CD4-positive, alpha-beta T cell treated with Interleukin-15 for 4 hours (primary cell): ENCODE results near the gene MUC5AC.
"Not testable (repeated sequence)": the region's sequence is repeated elsewhere in the genome, so short reads cannot be mapped to it uniquely, and the experiment has no call there.

Source experiments
- DNase-seq: peaks from one replicate; pipeline ENCODE4 v3.0.0-alpha.2; 2020; ENCODE audit warnings: low spot score

MUC5AC gene

DNA sequence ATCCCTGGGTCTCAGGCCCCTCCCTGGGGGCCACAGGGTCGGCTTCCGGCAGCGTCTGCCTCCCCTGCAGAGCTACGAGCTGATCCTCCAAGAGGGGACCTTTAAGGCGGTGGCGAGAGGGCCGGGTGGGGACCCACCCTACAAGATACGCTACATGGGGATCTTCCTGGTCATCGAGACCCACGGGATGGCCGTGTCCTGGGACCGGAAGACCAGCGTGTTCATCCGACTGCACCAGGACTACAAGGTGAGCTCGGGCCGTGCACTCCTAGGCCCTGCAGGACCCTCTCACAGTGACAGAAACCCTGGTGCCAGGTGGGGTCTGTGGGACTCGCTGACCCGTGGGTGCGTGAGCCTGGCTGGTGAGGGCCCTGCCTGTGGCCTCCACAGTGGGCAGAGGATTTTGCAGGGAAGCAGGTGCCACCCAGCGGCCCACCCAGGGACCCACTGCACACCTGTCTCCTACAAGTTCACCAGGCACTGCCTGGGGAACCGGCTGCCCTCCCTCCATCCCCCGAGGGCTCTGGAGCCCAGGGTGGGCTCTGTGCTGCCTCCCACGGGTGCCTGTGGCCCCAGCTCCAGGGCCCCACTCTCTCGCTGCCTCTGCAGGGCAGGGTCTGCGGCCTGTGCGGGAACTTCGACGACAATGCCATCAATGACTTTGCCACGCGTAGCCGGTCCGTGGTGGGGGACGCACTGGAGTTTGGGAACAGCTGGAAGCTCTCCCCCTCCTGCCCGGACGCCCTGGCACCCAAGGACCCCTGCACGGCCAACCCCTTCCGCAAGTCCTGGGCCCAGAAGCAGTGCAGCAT lies 78.8 kb downstream of the MUC5AC start:
- DNase-seq = no peak

- no peak for DNase-seq
Observed at GRCh38 chr11:1237128-1237580, 79.4 kb downstream of the MUC5AC start.

DNA sequence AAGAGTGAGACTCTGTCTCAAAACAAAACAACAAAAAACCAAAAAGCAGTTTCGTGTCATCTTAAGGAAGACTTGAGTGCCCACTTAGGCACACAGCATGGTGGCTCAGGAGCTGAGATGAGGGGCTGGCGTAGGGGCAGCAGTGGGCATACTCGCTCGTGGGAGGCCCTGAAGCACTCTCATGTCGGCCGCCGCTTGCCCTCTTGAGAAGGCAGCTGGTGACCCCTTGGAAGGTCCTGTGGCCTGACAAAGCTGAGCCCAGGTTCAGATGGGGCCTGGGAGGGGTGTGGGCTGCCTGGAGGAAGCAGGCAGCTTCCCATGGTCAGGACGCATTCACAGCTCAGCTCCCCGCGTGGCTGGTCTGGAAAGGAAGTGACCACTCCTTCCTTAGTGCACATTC lies 80.1 kb downstream of the MUC5AC start:
- DNase-seq = no peak

GRCh38 chr11:1238767-1239595 lies 81.2 kb downstream of the MUC5AC start:
- DNase-seq = no peak

DNA sequence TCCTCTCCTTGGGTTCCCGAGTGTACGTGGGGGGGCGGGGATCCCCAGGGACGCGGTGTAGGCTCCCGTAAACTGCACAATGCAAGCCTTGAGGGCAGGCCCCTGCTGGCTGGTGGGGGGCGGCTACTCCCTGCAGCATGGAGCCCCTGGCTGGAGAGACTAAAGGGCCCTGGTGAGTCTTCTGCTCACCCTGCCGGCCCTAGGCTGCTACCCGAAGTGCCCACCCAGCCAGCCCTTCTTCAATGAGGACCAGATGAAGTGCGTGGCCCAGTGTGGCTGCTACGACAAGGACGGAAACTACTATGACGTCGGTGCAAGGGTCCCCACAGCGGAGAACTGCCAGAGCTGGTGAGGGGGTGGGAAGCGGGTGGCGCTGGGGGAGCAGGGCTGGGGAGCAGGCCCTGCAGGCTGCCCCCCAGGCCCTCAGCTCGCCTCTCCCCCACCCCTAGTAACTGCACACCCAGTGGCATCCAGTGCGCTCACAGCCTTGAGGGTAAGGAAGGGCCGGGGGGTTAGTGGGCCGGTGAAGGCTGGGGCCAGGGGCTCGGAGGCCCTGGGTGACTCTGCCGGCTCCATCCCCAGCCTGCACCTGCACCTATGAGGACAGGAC lies 81.9 kb downstream of the MUC5AC start:
- no peak for DNase-seq

DNA sequence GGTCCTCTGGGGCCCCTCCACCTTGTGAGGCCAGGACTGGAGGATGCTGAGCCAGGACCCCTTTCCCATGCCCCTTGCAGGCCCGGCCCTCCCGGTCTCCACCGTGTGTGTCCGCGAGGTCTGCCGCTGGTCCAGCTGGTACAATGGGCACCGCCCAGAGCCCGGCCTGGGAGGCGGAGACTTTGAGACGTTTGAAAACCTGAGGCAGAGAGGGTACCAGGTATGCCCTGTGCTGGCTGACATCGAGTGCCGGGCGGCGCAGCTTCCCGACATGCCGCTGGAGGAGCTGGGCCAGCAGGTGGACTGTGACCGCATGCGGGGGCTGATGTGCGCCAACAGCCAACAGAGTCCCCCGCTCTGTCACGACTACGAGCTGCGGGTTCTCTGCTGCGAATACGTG lies 83.0 kb downstream of the MUC5AC start:
- DNase-seq = no peak

- no peak for DNase-seq
Observed at GRCh38 chr11:1241706-1242105, 84.0 kb downstream of the MUC5AC start.

- DNase-seq = no peak
Observed at GRCh38 chr11:1242289-1242688, 84.5 kb downstream of the MUC5AC start.

- DNase-seq = not testable (repeated sequence)
Observed at GRCh38 chr11:1242751-1243150, 85.0 kb downstream of the MUC5AC start.

GRCh38 chr11:1243521-1243920 lies 85.8 kb downstream of the MUC5AC start:
- not testable (repeated sequence) for DNase-seq

DNA sequence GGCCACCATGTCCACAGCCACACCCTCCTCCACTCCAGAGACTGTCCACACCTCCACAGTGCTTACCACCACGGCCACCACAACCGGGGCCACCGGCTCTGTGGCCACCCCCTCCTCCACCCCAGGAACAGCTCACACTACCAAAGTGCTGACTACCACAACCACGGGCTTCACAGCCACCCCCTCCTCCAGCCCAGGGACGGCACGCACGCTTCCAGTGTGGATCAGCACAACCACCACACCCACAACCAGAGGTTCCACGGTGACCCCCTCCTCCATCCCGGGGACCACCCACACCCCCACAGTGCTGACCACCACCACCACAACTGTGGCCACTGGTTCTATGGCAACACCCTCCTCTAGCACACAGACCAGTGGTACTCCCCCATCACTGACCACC lies 86.8 kb downstream of the MUC5AC start:
- DNase-seq = not testable (repeated sequence)

DNA sequence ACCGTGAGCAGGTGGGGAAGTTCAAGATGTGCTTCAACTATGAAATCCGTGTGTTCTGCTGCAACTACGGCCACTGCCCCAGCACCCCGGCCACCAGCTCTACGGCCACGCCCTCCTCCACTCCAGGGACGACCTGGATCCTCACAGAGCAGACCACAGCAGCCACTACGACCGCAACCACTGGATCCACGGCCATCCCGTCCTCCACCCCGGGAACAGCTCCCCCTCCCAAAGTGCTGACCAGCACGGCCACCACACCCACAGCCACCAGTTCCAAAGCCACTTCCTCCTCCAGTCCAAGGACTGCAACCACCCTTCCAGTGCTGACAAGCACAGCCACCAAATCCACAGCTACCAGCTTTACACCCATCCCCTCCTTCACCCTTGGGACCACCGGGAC lies 88.0 kb downstream of the MUC5AC start:
- not testable (repeated sequence) for DNase-seq

DNA sequence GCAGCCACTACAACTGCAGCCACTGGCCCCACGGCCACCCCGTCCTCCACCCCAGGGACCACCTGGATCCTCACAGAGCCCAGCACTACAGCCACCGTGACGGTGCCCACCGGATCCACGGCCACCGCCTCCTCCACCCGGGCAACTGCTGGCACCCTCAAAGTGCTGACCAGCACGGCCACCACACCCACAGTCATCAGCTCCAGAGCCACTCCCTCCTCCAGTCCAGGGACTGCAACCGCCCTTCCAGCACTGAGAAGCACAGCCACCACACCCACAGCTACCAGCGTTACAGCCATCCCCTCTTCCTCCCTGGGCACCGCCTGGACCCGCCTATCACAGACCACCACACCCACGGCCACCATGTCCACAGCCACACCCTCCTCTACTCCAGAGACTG lies 88.5 kb downstream of the MUC5AC start:
- not testable (repeated sequence) for DNase-seq

DNA sequence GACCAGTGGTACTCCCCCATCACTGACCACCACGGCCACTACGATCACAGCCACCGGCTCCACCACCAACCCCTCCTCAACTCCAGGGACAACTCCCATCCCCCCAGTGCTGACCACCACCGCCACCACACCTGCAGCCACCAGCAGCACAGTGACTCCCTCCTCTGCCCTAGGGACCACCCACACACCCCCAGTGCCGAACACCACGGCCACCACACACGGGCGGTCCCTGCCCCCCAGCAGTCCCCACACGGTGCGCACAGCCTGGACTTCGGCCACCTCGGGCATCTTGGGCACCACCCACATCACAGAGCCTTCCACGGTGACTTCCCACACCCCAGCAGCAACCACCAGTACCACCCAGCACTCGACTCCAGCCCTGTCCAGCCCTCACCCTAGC lies 89.3 kb downstream of the MUC5AC start:
- not testable (repeated sequence) for DNase-seq

DNA sequence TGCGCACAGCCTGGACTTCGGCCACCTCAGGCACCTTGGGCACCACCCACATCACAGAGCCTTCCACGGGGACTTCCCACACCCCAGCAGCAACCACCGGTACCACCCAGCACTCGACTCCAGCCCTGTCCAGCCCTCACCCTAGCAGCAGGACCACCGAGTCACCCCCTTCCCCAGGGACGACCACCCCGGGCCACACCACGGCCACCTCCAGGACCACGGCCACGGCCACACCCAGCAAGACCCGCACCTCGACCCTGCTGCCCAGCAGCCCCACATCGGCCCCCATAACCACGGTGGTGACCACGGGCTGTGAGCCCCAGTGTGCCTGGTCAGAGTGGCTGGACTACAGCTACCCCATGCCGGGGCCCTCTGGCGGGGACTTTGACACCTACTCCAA lies 91.2 kb downstream of the MUC5AC start:
- DNase-seq = not testable (repeated sequence)

DNA sequence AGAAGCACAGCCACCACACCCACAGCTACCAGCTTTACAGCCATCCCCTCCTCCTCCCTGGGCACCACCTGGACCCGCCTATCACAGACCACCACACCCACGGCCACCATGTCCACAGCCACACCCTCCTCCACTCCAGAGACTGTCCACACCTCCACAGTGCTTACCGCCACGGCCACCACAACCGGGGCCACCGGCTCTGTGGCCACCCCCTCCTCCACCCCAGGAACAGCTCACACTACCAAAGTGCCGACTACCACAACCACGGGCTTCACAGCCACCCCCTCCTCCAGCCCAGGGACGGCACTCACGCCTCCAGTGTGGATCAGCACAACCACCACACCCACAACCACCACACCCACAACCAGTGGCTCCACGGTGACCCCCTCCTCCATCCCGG lies 92.7 kb downstream of the MUC5AC start:
- DNase-seq = not testable (repeated sequence)
